ENCODE data around the gene SLC22A17. TPM values are rescaled to one million over a fixed set of nuclear protein-coding genes. Genes with fewer than 3 reads are reported as not detected.

Gene SLC22A17
- total and polyA plus RNA-seq, 2 of the 13 experiments (the other 11 are each of a cell fraction or from before 2014, with no cell fraction given) = 0.95 to 1.1 TPM

GRCh38 chr14:23299986-23300686 is 52.6 kb downstream of the SLC22A17 start (continued):
- TF ChIP-seq GLMP (CRISPR knock-in tag; IDR thresholded peaks at IDR 0.05; ENCODE audit: borderline replicate concordance) (no peak), ASH2L (IDR thresholded peaks at IDR 0.05; ENCODE audit: insufficient read length, low read depth, low read length) (no peak), ZNF552 (CRISPR knock-in tag; IDR thresholded peaks at IDR 0.05; ENCODE audit: borderline replicate concordance) (no peak), SALL1 (CRISPR knock-in tag; IDR thresholded peaks at IDR 0.05) (no peak), ZNF597 (CRISPR knock-in tag; IDR thresholded peaks at IDR 0.05) (no peak), ZNF432 (CRISPR knock-in tag; IDR thresholded peaks at IDR 0.05; ENCODE audit: borderline replicate concordance) (no peak), MED13 (CRISPR knock-in tag; IDR thresholded peaks at IDR 0.05) (no peak; the same call in 1 of the 2 replicates), MYPOP (CRISPR knock-in tag; IDR thresholded peaks at IDR 0.05) (no peak), ZNF747 (CRISPR knock-in tag; IDR thresholded peaks at IDR 0.05; ENCODE audit: borderline replicate concordance) (0 out of 2 replicates have a peak, but pooled peaks have one; percentile 23), ZNF136 (CRISPR knock-in tag; IDR thresholded peaks at IDR 0.05; ENCODE audit: low read depth) (0 out of 2 replicates have a peak, but pooled peaks have one; percentile 12), ZNF263 (CRISPR knock-in tag; IDR thresholded peaks at IDR 0.05) (0 out of 2 replicates have a peak, but pooled peaks have one; percentile 28), HMGXB4 (CRISPR knock-in tag; IDR thresholded peaks at IDR 0.05; ENCODE audit: borderline replicate concordance in 1 of 2, low read depth in 1 of 2) (peak in 1 of 2 experiments; percentile 5; a peak in 1 of 4 replicates), GATA4 (IDR thresholded peaks at IDR 0.05; ENCODE audit: borderline replicate concordance, low read depth) (0 out of 2 replicates have a peak, but pooled peaks have one; percentile 34), FOXM1 (CRISPR knock-in tag; IDR thresholded peaks at IDR 0.05) (no peak), HDAC1 (CRISPR knock-in tag; IDR thresholded peaks at IDR 0.05) (no peak)
- TF ChIP-seq, protein P1, sequence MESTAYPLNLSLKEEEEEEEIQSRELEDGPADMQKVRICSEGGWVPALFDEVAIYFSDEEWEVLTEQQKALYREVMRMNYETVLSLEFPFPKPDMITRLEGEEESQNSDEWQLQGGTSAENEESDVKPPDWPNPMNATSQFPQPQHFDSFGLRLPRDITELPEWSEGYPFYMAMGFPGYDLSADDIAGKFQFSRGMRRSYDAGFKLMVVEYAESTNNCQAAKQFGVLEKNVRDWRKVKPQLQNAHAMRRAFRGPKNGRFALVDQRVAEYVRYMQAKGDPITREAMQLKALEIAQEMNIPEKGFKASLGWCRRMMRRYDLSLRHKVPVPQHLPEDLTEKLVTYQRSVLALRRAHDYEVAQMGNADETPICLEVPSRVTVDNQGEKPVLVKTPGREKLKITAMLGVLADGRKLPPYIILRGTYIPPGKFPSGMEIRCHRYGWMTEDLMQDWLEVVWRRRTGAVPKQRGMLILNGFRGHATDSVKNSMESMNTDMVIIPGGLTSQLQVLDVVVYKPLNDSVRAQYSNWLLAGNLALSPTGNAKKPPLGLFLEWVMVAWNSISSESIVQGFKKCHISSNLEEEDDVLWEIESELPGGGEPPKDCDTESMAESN (CRISPR knock-in tag; conservative IDR thresholded peaks at IDR 0.05) = no peak
- TF ChIP-seq, protein P2, sequence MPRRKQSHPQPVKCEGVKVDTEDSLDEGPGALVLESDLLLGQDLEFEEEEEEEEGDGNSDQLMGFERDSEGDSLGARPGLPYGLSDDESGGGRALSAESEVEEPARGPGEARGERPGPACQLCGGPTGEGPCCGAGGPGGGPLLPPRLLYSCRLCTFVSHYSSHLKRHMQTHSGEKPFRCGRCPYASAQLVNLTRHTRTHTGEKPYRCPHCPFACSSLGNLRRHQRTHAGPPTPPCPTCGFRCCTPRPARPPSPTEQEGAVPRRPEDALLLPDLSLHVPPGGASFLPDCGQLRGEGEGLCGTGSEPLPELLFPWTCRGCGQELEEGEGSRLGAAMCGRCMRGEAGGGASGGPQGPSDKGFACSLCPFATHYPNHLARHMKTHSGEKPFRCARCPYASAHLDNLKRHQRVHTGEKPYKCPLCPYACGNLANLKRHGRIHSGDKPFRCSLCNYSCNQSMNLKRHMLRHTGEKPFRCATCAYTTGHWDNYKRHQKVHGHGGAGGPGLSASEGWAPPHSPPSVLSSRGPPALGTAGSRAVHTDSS (CRISPR knock-in tag; conservative IDR thresholded peaks at IDR 0.05) = no peak
- TF ChIP-seq, protein P3, sequence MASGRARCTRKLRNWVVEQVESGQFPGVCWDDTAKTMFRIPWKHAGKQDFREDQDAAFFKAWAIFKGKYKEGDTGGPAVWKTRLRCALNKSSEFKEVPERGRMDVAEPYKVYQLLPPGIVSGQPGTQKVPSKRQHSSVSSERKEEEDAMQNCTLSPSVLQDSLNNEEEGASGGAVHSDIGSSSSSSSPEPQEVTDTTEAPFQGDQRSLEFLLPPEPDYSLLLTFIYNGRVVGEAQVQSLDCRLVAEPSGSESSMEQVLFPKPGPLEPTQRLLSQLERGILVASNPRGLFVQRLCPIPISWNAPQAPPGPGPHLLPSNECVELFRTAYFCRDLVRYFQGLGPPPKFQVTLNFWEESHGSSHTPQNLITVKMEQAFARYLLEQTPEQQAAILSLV (CRISPR knock-in tag; IDR thresholded peaks at IDR 0.05; ENCODE audit: borderline replicate concordance) = no peak
